ENCODE data around the gene EYA3. TPM values are rescaled to one million over a fixed set of nuclear protein-coding genes. Genes with fewer than 3 reads are reported as not detected.
A peak's percentile ranks its signal among the peaks of the same experiment; 100 is the strongest.
"Not testable (repeated sequence)": the region's sequence is repeated elsewhere in the genome, so short reads cannot be mapped to it uniquely, and the experiment has no call there.

The EYA3 gene
- total RNA-seq, 1 experiment from 2014 or later, result 17.1 TPM

- DNase-seq (no peak), ATAC-seq (peak; percentile 64)
- Histone ChIP-seq H3K4me2 (ENCODE audit: low read length) (no peak overlapping the region), H2AFZ (ENCODE audit: low read length) (no peak overlapping the region), H3K4me1 (ENCODE audit: insufficient read depth, low read length) (no peaks in the 10 kb centered on the region), H3F3A (ENCODE audit: low read length, unreplicated experiment) (no peaks in the 10 kb centered on the region), H4K20me1 (ENCODE audit: low read length) (no peaks in the 10 kb centered on the region), H3K36me3 (ENCODE audit: low read depth, low read length) (peaks cover 28% of the 10 kb centered on the region), H3K9ac (ENCODE audit: low read length) (no peak overlapping the region), H3K27ac (ENCODE audit: low read length) (no peak overlapping the region), H3K79me2 (ENCODE audit: low read length) (no peaks in the 10 kb centered on the region), H3K27me3 (ENCODE audit: low read length) (no peaks in the 10 kb centered on the region), H3K4me3 (ENCODE audit: low read length) (no peak overlapping the region), H3K9me2 (replicated peaks; ENCODE audit: low read length) (no peaks in the 10 kb centered on the region), H3K9me3 (ENCODE audit: low read length) (no peaks in the 10 kb centered on the region)
- ChIA-PET CTCF (no interaction called here), POLR2A (ENCODE audit: unreplicated experiment) (no interaction called here)
- TF ChIP-seq EZH2phosphoT487 (IDR thresholded peaks at IDR 0.05; ENCODE audit: borderline replicate concordance, low read length) (no peak), CTCF (conservative IDR thresholded peaks at IDR 0.05; ENCODE audit: low read depth, low read length) (no peak), EZH2 (IDR thresholded peaks at IDR 0.05; ENCODE audit: low read length, unreplicated experiment) (no peak)
- intact Hi-C loops (cut with micrococcal nuclease), result no loop called here
- BruUV-seq (replicated peaks), result no TSS peak
Measured at GRCh38 chr1:28010969-28011368, 77.4 kb downstream of the EYA3 start.

GRCh38 chr1:28003117-28003516 lies 85.3 kb downstream of the EYA3 start:
- H3K27me3 ChIP-seq (ENCODE audit: low read length); DNase-seq; H3K27ac ChIP-seq (ENCODE audit: low read length); H3K4me1 ChIP-seq (ENCODE audit: insufficient read depth, low read length); H3K4me3 ChIP-seq (ENCODE audit: low read length); H3K4me2 ChIP-seq (ENCODE audit: low read length); ATAC-seq; H3K9ac ChIP-seq (ENCODE audit: low read length); intact Hi-C loops (cut with micrococcal nuclease); H2AFZ ChIP-seq (ENCODE audit: low read length); H3F3A ChIP-seq (ENCODE audit: low read length, unreplicated experiment); H3K9me3 ChIP-seq (ENCODE audit: low read length); BruUV-seq (replicated peaks); H4K20me1 ChIP-seq (ENCODE audit: low read length); H3K9me2 ChIP-seq (replicated peaks; ENCODE audit: low read length); H3K79me2 ChIP-seq (ENCODE audit: low read length); CTCF ChIA-PET; POLR2A ChIA-PET (ENCODE audit: unreplicated experiment): not testable (repeated sequence)
- H3K36me3 ChIP-seq (ENCODE audit: low read depth, low read length), result peaks cover 15% of the 10 kb centered on the region

- BruUV-seq (replicated peaks), result no TSS peak
- H3K36me3 ChIP-seq (ENCODE audit: low read depth, low read length), result peaks cover 18% of the 10 kb centered on the region
Measured at GRCh38 chr1:28002600-28002999, 85.8 kb downstream of the EYA3 start.

More at GRCh38 chr1:28002600-28002999, 85.8 kb downstream of the EYA3 start:
- H3F3A ChIP-seq (ENCODE audit: low read length, unreplicated experiment), result no peaks in the 10 kb centered on the region
- no peak for ATAC-seq
- H3K79me2 ChIP-seq (ENCODE audit: low read length), result no peaks in the 10 kb centered on the region
- H3K4me3 ChIP-seq (ENCODE audit: low read length), result no peak overlapping the region
- H3K9ac ChIP-seq (ENCODE audit: low read length), result no peak overlapping the region
- H3K9me2 ChIP-seq (replicated peaks; ENCODE audit: low read length), result no peaks in the 10 kb centered on the region
- H3K4me1 ChIP-seq (ENCODE audit: insufficient read depth, low read length), result no peaks in the 10 kb centered on the region
- POLR2A ChIA-PET (ENCODE audit: unreplicated experiment), result no interaction called here
- H3K27me3 ChIP-seq (ENCODE audit: low read length), result no peaks in the 10 kb centered on the region
- TF ChIP-seq CTCF (conservative IDR thresholded peaks at IDR 0.05; ENCODE audit: low read depth, low read length), result no peak
- TF ChIP-seq EZH2phosphoT487 (IDR thresholded peaks at IDR 0.05; ENCODE audit: borderline replicate concordance, low read length), result no peak
- TF ChIP-seq EZH2 (IDR thresholded peaks at IDR 0.05; ENCODE audit: low read length, unreplicated experiment), result no peak
- no peak overlapping the region for H2AFZ ChIP-seq (ENCODE audit: low read length)
- no peak overlapping the region for H3K27ac ChIP-seq (ENCODE audit: low read length)
- H3K9me3 ChIP-seq (ENCODE audit: low read length), result no peaks in the 10 kb centered on the region
- no peak for DNase-seq
- intact Hi-C loops (cut with micrococcal nuclease), result no loop called here
- CTCF ChIA-PET, result no interaction called here
- no peaks in the 10 kb centered on the region for H4K20me1 ChIP-seq (ENCODE audit: low read length)
- H3K4me2 ChIP-seq (ENCODE audit: low read length), result no peak overlapping the region

Data from PC-3 (cell line).